ENCODE data around the gene FRYL.

Gene FRYL

GRCh38 chr4:48450740-48451139 is 329.3 kb downstream of the FRYL start:
- Histone ChIP-seq H3K4me2 (ENCODE audit: low read depth, low read length, poor library complexity, severe bottlenecking) (no peak overlapping the region), H3F3A (ENCODE audit: insufficient read depth) (no peaks in the 10 kb centered on the region), H2AFZ (ENCODE audit: low read depth, low read length, severe bottlenecking) (no peak overlapping the region), H3K36me3 (ENCODE audit: low read length) (no peaks in the 10 kb centered on the region), H3K27me3 (ENCODE audit: low read length) (no peaks in the 10 kb centered on the region), H3K79me2 (ENCODE audit: insufficient read depth, low read length) (no peaks in the 10 kb centered on the region), H3K9me3 (ENCODE audit: insufficient read depth, low read length) (no peaks in the 10 kb centered on the region), H3K27ac (ENCODE audit: low read depth, low read length) (no peak overlapping the region), H4K20me1 (ENCODE audit: low read depth, low read length) (no peaks in the 10 kb centered on the region), H3K9me2 (replicated peaks; ENCODE audit: insufficient read depth, low read length) (no peaks in the 10 kb centered on the region), H3K9ac (ENCODE audit: low read length) (no peak overlapping the region), H3K4me3 (ENCODE audit: insufficient read depth, low read length, poor library complexity, severe bottlenecking) (no peak overlapping the region)
- TF ChIP-seq CTCF (IDR thresholded peaks at IDR 0.05; ENCODE audit: insufficient read depth, low read length, poor library complexity, severe bottlenecking) (no peak), EZH2phosphoT487 (conservative IDR thresholded peaks at IDR 0.05; ENCODE audit: low read length) (no peak)

- H3K79me2 ChIP-seq (ENCODE audit: insufficient read depth, low read length): no peaks in the 10 kb centered on the region
- no peaks in the 10 kb centered on the region for H3K9me3 ChIP-seq (ENCODE audit: insufficient read depth, low read length)
- H3K27me3 ChIP-seq (ENCODE audit: low read length): no peaks in the 10 kb centered on the region
- no peak overlapping the region for H3K27ac ChIP-seq (ENCODE audit: low read depth, low read length)
- H3K9ac ChIP-seq (ENCODE audit: low read length): no peak overlapping the region
- no peak overlapping the region for H3K4me2 ChIP-seq (ENCODE audit: low read depth, low read length, poor library complexity, severe bottlenecking)
- H3K4me3 ChIP-seq (ENCODE audit: insufficient read depth, low read length, poor library complexity, severe bottlenecking): no peak overlapping the region
- TF ChIP-seq CTCF (IDR thresholded peaks at IDR 0.05; ENCODE audit: insufficient read depth, low read length, poor library complexity, severe bottlenecking): no peak
- TF ChIP-seq EZH2phosphoT487 (conservative IDR thresholded peaks at IDR 0.05; ENCODE audit: low read length): no peak
- H4K20me1 ChIP-seq (ENCODE audit: low read depth, low read length): no peaks in the 10 kb centered on the region
- H2AFZ ChIP-seq (ENCODE audit: low read depth, low read length, severe bottlenecking): no peak overlapping the region
- no peaks in the 10 kb centered on the region for H3K9me2 ChIP-seq (replicated peaks; ENCODE audit: insufficient read depth, low read length)
- H3F3A ChIP-seq (ENCODE audit: insufficient read depth): no peaks in the 10 kb centered on the region
- no peaks in the 10 kb centered on the region for H3K36me3 ChIP-seq (ENCODE audit: low read length)
These were observed 330.9 kb downstream of the FRYL start for GRCh38 chr4:48449151-48449550.

All from SU-DHL-6 (cell line).